GM19193 (cell line): ENCODE data around the gene RRP7A.

ENCODE experiments used
- POLR2A ChIP-seq: IDR thresholded peaks from 4 replicates; pipeline ENCODE4 v1.6.1; 2011; ENCODE audit not compliant: insufficient read depth, insufficient read length; ENCODE audit errors: extremely low read depth

Gene RRP7A

GRCh38 chr22:42533638-42533977, 14.0 kb upstream of the RRP7A start:
- TF ChIP-seq POLR2A: no peak

- TF ChIP-seq POLR2A: no peak
Observed at GRCh38 chr22:42528591-42529307, 9.2 kb upstream of the RRP7A start.

GRCh38 chr22:42522546-42522945, 3.0 kb upstream of the RRP7A start:
- no peak for TF ChIP-seq POLR2A

GRCh38 chr22:42521228-42521546, 1.6 kb upstream of the RRP7A start:
- TF ChIP-seq POLR2A: no peak

- no peak for TF ChIP-seq POLR2A
Observed at GRCh38 chr22:42515896-42516295, 3.7 kb downstream of the RRP7A start.

- TF ChIP-seq POLR2A: no peak
Observed at GRCh38 chr22:42511401-42511891, 8.2 kb downstream of the RRP7A start.

- TF ChIP-seq POLR2A: no peak
Observed at GRCh38 chr22:42509548-42509947, 10.0 kb downstream of the RRP7A start.

GRCh38 chr22:42500836-42501179, 18.8 kb downstream of the RRP7A start:
- no peak for TF ChIP-seq POLR2A

- no peak for TF ChIP-seq POLR2A
Observed at GRCh38 chr22:42500161-42500835, 19.3 kb downstream of the RRP7A start.

GRCh38 chr22:42493393-42493792, 26.2 kb downstream of the RRP7A start:
- no peak for TF ChIP-seq POLR2A

GRCh38 chr22:42492323-42492690, 27.3 kb downstream of the RRP7A start:
- no peak for TF ChIP-seq POLR2A

- no peak for TF ChIP-seq POLR2A
Observed at GRCh38 chr22:42490243-42490832, 29.3 kb downstream of the RRP7A start.

- TF ChIP-seq POLR2A: no peak
Observed at GRCh38 chr22:42489000-42489399, 30.6 kb downstream of the RRP7A start.

- TF ChIP-seq POLR2A: no peak
Observed at GRCh38 chr22:42484506-42484905, 35.1 kb downstream of the RRP7A start.

- no peak for TF ChIP-seq POLR2A
Observed at GRCh38 chr22:42475122-42475521, 44.5 kb downstream of the RRP7A start.
